ENCODE data around the gene UIMC1. TPM values are rescaled to one million over a fixed set of nuclear protein-coding genes. Genes with fewer than 3 reads are reported as not detected.

The UIMC1 gene
- total and polyA plus RNA-seq, 2 donors (not counting 1 experiment from before 2014, with no cell fraction given): 49.2 to 98.1 TPM

DNA sequence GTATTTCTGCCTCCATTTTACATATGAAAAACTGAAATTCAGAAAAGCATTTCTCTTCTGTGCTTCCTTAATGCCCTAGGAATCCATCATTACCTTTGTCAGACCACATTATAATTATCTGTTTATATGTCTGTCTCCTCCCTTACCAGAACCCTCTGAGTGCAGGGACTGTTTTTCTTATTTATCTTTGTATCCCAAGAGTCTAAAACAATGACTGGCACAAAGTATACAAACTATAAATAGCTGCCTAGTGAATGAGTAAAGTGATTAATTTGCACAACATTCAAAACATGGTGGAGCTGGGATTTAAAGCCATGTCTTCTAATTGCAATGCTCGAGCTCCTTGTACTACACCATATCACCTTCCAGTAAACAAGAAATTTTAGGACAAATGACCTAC, 58.1 kb downstream of the UIMC1 start:
- ChIA-PET POLR2A (no interaction called here), CTCF (no interaction called here)
- Mint-ChIP-seq H3K9me3 (ENCODE audit: insufficient read depth) (no peaks in the 10 kb centered on the region), H3K27ac (no peak overlapping the region), H3K4me1 (no peaks in the 10 kb centered on the region), H3K27me3 (no peaks in the 10 kb centered on the region), H3K4me3 (no peak overlapping the region)
- Histone ChIP-seq H3K79me2 (ENCODE audit: control insufficient read depth, insufficient read depth, low read length) (peaks cover 11% of the 10 kb centered on the region), H3K27me3 (replicated peaks in 1 of 4; ENCODE audit: control extremely low read depth in 1 of 4, control insufficient read depth in 3 of 4, insufficient read depth in 4 of 4, low read length in 3 of 4) (no peaks in the 10 kb centered on the region), H3K9me3 (ENCODE audit: control extremely low read depth in 1 of 3, control insufficient read depth in 2 of 3, insufficient read depth in 1 of 3, low read length in 2 of 3) (no peaks in the 10 kb centered on the region), H3K36me3 (replicated peaks in 1 of 2; ENCODE audit: control extremely low read depth in 1 of 2, control insufficient read depth in 1 of 2, extremely low read depth in 1 of 2, insufficient read depth in 2 of 2, low read length in 1 of 2) (peaks cover 15 to 65% of the 10 kb centered on the region in 2 experiments), H2AFZ (ENCODE audit: insufficient read depth, low read depth, low read length, poor library complexity, severe bottlenecking) (no peak overlapping the region), H4K20me1 (ENCODE audit: control insufficient read depth, insufficient read depth, low read length, poor library complexity, severe bottlenecking) (peaks cover 11% of the 10 kb centered on the region), H3K4me3 (ENCODE audit: control extremely low read depth in 1 of 5, extremely low read depth in 1 of 5, insufficient read depth in 1 of 5, low read depth in 2 of 5, low read length in 4 of 5) (no peak overlapping the region), H3K9ac (ENCODE audit: low read length) (no peak overlapping the region), H3K27ac (ENCODE audit: low read length in 2 of 2) (no peak overlapping the region), H3K4me1 (ENCODE audit: control insufficient read depth in 2 of 2, insufficient read depth in 2 of 2, low read length in 2 of 2) (no peaks in the 10 kb centered on the region), H3K4me2 (replicated peaks; ENCODE audit: low read depth, low read length, poor library complexity, severe bottlenecking) (no peak overlapping the region)
- DNase-seq (no peak), ATAC-seq (ENCODE audit: low read depth) (no peak)
- no CpG with 5 or more reads among the region's 1 CpG for WGBS (ENCODE audit: insufficient coverage)
- TF ChIP-seq, protein P1, sequence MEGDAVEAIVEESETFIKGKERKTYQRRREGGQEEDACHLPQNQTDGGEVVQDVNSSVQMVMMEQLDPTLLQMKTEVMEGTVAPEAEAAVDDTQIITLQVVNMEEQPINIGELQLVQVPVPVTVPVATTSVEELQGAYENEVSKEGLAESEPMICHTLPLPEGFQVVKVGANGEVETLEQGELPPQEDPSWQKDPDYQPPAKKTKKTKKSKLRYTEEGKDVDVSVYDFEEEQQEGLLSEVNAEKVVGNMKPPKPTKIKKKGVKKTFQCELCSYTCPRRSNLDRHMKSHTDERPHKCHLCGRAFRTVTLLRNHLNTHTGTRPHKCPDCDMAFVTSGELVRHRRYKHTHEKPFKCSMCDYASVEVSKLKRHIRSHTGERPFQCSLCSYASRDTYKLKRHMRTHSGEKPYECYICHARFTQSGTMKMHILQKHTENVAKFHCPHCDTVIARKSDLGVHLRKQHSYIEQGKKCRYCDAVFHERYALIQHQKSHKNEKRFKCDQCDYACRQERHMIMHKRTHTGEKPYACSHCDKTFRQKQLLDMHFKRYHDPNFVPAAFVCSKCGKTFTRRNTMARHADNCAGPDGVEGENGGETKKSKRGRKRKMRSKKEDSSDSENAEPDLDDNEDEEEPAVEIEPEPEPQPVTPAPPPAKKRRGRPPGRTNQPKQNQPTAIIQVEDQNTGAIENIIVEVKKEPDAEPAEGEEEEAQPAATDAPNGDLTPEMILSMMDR (IDR thresholded peaks at IDR 0.05): no peak
- no peak for TF ChIP-seq EZH2 (IDR thresholded peaks at IDR 0.05; ENCODE audit: borderline replicate concordance, insufficient read depth, low read depth, low read length, poor library complexity, severe bottlenecking)
- intact Hi-C loops (cut with micrococcal nuclease): no loop called here

DNA sequence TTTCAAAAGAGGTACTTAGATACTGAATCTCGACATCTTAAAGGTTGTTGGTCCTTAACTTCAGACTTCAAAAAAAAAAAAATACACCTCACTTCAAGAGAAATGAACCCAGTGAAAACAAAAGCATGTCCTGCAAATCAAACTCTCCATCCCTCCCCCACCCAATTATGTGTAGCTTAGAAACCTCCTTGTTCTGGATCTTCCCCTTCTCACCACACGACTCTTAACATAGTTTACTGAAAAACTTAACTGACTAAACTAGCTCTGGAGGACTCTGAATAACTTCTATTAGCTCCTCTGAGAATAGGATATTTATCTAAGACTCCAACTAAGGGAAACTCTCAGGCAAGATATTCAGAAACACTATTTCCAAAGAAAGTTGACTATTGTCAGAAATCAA, 58.7 kb downstream of the UIMC1 start:
- peaks cover 17 to 68% of the 10 kb centered on the region in 2 experiments for H3K36me3 ChIP-seq (replicated peaks in 1 of 2; ENCODE audit: control extremely low read depth in 1 of 2, control insufficient read depth in 1 of 2, extremely low read depth in 1 of 2, insufficient read depth in 2 of 2, low read length in 1 of 2)
- CTCF ChIA-PET: no interaction called here

More for the DNA sequence above, 58.7 kb downstream of the UIMC1 start:
- ATAC-seq (ENCODE audit: low read depth) (no peak), DNase-seq (no peak)
- TF ChIP-seq, protein P1 (IDR thresholded peaks at IDR 0.05): no peak
- TF ChIP-seq EZH2 (IDR thresholded peaks at IDR 0.05; ENCODE audit: borderline replicate concordance, insufficient read depth, low read depth, low read length, poor library complexity, severe bottlenecking): no peak
- POLR2A ChIA-PET: no interaction called here
- Histone ChIP-seq H3K9me3 (ENCODE audit: control extremely low read depth in 1 of 3, control insufficient read depth in 2 of 3, insufficient read depth in 1 of 3, low read length in 2 of 3) (no peaks in the 10 kb centered on the region), H3K27ac (ENCODE audit: low read length in 2 of 2) (no peak overlapping the region), H3K4me3 (ENCODE audit: control extremely low read depth in 1 of 5, extremely low read depth in 1 of 5, insufficient read depth in 1 of 5, low read depth in 2 of 5, low read length in 4 of 5) (no peak overlapping the region), H3K79me2 (ENCODE audit: control insufficient read depth, insufficient read depth, low read length) (peaks cover 13% of the 10 kb centered on the region), H3K4me1 (ENCODE audit: control insufficient read depth in 2 of 2, insufficient read depth in 2 of 2, low read length in 2 of 2) (no peaks in the 10 kb centered on the region), H4K20me1 (ENCODE audit: control insufficient read depth, insufficient read depth, low read length, poor library complexity, severe bottlenecking) (peaks cover 11% of the 10 kb centered on the region), H2AFZ (ENCODE audit: insufficient read depth, low read depth, low read length, poor library complexity, severe bottlenecking) (no peak overlapping the region), H3K27me3 (replicated peaks in 1 of 4; ENCODE audit: control extremely low read depth in 1 of 4, control insufficient read depth in 3 of 4, insufficient read depth in 4 of 4, low read length in 3 of 4) (no peaks in the 10 kb centered on the region), H3K4me2 (replicated peaks; ENCODE audit: low read depth, low read length, poor library complexity, severe bottlenecking) (no peak overlapping the region), H3K9ac (ENCODE audit: low read length) (no peak overlapping the region)
- no peaks in the 10 kb centered on the region for H3K4me1 Mint-ChIP-seq
- H3K4me3 Mint-ChIP-seq: no peak overlapping the region
- 100% methylated on average over 1 of the region's 2 CpGs for WGBS (ENCODE audit: insufficient coverage)
- no peaks in the 10 kb centered on the region for H3K27me3 Mint-ChIP-seq
- no peaks in the 10 kb centered on the region for H3K9me3 Mint-ChIP-seq (ENCODE audit: insufficient read depth)
- no peak overlapping the region for H3K27ac Mint-ChIP-seq
- intact Hi-C loops (cut with micrococcal nuclease): no loop called here

Measured in B cell (primary cell).